Neural progenitor cell (in vitro differentiated cells): Measurements from ENCODE around the gene GSTO2. TPM values are rescaled to one million over a fixed set of nuclear protein-coding genes. Genes with fewer than 3 reads are reported as not detected.

Experiments
- DNase-seq: peaks from one replicate; pipeline ENCODE4 v3.0.0-alpha.2; 2016; ENCODE audit warnings: low spot score
- H2AFZ ChIP-seq: fragments of 200-600 bp; sonication (generic); replicated peaks from 2 replicates; pipeline ENCODE4 v1.6.1; 2016; ENCODE audit warnings: antibody characterized with exemption
- H3F3A ChIP-seq: fragments of 200-600 bp; sonication (generic); 2 replicates; pipeline ENCODE4 v1.6.1; 2016; ENCODE audit warnings: antibody characterized with exemption, low read depth
- H3K27ac ChIP-seq: fragments of 200-600 bp; sonication (generic); 2 replicates; pipeline ENCODE4 v1.5.1; 2016; ENCODE audit warnings: mild to moderate bottlenecking
- H3K27me3 ChIP-seq: fragments of 200-600 bp; sonication (generic); 2 replicates; pipeline ENCODE4 v1.6.1; 2016; ENCODE audit warnings: mild to moderate bottlenecking, moderate library complexity
- H3K36me3 ChIP-seq: fragments of 200-600 bp; sonication (generic); 2 replicates; pipeline ENCODE4 v1.5.1; 2016
- H3K4me1 ChIP-seq: fragments of 200-600 bp; sonication (generic); 2 replicates; pipeline ENCODE4 v1.6.1; 2016; ENCODE audit warnings: mixed run types
- H3K4me2 ChIP-seq: fragments of 200-600 bp; sonication (generic); 2 replicates; pipeline ENCODE4 v1.6.1; 2016
- H3K4me3 ChIP-seq: fragments of 200-600 bp; sonication (generic); 2 replicates; pipeline ENCODE4 v1.5.1; 2016
- H3K79me2 ChIP-seq: fragments of 200-600 bp; sonication (generic); 2 replicates; pipeline ENCODE4 v1.6.1; 2016; ENCODE audit warnings: low read depth
- H3K9ac ChIP-seq: fragments of 200-600 bp; sonication (generic); 2 replicates; pipeline ENCODE4 v1.6.1; 2016
- H3K9me3 ChIP-seq: fragments of 200-600 bp; sonication (generic); 2 replicates; pipeline ENCODE4 v1.5.1; 2016; ENCODE audit warnings: low read depth
- H4K20me1 ChIP-seq: fragments of 200-600 bp; sonication (generic); 2 replicates; pipeline ENCODE4 v1.6.1; 2016; ENCODE audit warnings: low read depth
- H3K27ac Mint-ChIP-seq: 3 replicates; pipeline ENCODE4 v1.8.0; 2021; ENCODE audit warnings: mixed read lengths
- H3K27me3 Mint-ChIP-seq: 2 replicates; pipeline ENCODE4 v1.8.0; 2022; ENCODE audit warnings: low read depth, mild to moderate bottlenecking, inconsistent platforms, moderate library complexity, mixed read lengths; ENCODE audit not compliant: insufficient read depth
- H3K36me3 Mint-ChIP-seq: 3 replicates; pipeline ENCODE4 v1.8.0; 2021; ENCODE audit warnings: mixed read lengths
- H3K4me1 Mint-ChIP-seq: 3 replicates; pipeline ENCODE4 v1.8.0; 2021; ENCODE audit warnings: mixed read lengths
- H3K4me3 Mint-ChIP-seq: 3 replicates; pipeline ENCODE4 v1.8.0; 2021; ENCODE audit warnings: mild to moderate bottlenecking, moderate library complexity, mixed read lengths
- H3K9me3 Mint-ChIP-seq: 3 replicates; pipeline ENCODE4 v1.8.0; 2020; ENCODE audit warnings: mixed read lengths
- CTCF ChIP-seq: fragments of 200-600 bp; sonication (generic); IDR thresholded peaks from 2 replicates; pipeline ENCODE4 v1.5.1; 2017; ENCODE audit warnings: antibody characterized with exemption, mild to moderate bottlenecking
- EZH2 ChIP-seq: fragments of 200-600 bp; sonication (generic); IDR thresholded peaks from 2 replicates; pipeline ENCODE4 v1.6.1; 2017; ENCODE audit warnings: antibody characterized with exemption, mild to moderate bottlenecking, moderate library complexity
- EZH2phosphoT487 ChIP-seq: fragments of 200-600 bp; sonication (generic); IDR thresholded peaks from 2 replicates; pipeline ENCODE4 v1.6.1; 2017; ENCODE audit warnings: antibody characterized with exemption
- total RNA-seq: library from RNA; depleted of rRNA; stranded (reverse); fragments of >200 nt; gene quantifications from 2 replicates; pipeline ENCODE4 v1.2.3, GENCODE V29; 2015; ENCODE audit warnings: low replicate concordance

Gene GSTO2
- total RNA-seq, 1 donor from 2014 or later = 4.9 TPM

- Histone ChIP-seq H3K36me3 (no peaks in the 10 kb centered on the region), H3K4me2 (no peak overlapping the region), H3K4me3 (no peak overlapping the region), H3K9ac (no peak overlapping the region), H3K27me3 (peaks cover 29% of the 10 kb centered on the region), H4K20me1 (peaks cover 11% of the 10 kb centered on the region), H3K27ac (no peak overlapping the region), H2AFZ (no peak overlapping the region), H3K4me1 (peaks cover 15% of the 10 kb centered on the region), H3F3A (peaks cover 15% of the 10 kb centered on the region), H3K79me2 (peaks cover 14% of the 10 kb centered on the region), H3K9me3 (no peaks in the 10 kb centered on the region)
- TF ChIP-seq CTCF (no peak), EZH2phosphoT487 (no peak), EZH2 (no peak)
- Mint-ChIP-seq H3K9me3 (no peaks in the 10 kb centered on the region), H3K27me3 (no peaks in the 10 kb centered on the region), H3K4me1 (peaks cover 21% of the 10 kb centered on the region), H3K27ac (no peak overlapping the region), H3K36me3 (peaks cover 8% of the 10 kb centered on the region), H3K4me3 (no peak overlapping the region)
- DNase-seq = no peak
These were observed 10.8 kb upstream of the GSTO2 start for GRCh38 chr10:104258209-104258608.

GRCh38 chr10:104259456-104259855 lies 9.5 kb upstream of the GSTO2 start:
- peaks cover 20% of the 10 kb centered on the region for H3K79me2 ChIP-seq
- no peaks in the 10 kb centered on the region for H3K36me3 ChIP-seq
- H3K9me3 ChIP-seq = no peaks in the 10 kb centered on the region
- H3K4me1 ChIP-seq = peaks cover 6% of the 10 kb centered on the region
- H4K20me1 ChIP-seq = peaks cover 11% of the 10 kb centered on the region
- Mint-ChIP-seq H3K9me3 (no peaks in the 10 kb centered on the region), H3K4me1 (peaks cover 12% of the 10 kb centered on the region), H3K36me3 (peaks cover 8% of the 10 kb centered on the region), H3K4me3 (no peak overlapping the region), H3K27me3 (no peaks in the 10 kb centered on the region), H3K27ac (no peak overlapping the region)
- no peak overlapping the region for H3K4me3 ChIP-seq
- H3F3A ChIP-seq = peaks cover 5% of the 10 kb centered on the region
- no peak overlapping the region for H2AFZ ChIP-seq
- no peak overlapping the region for H3K4me2 ChIP-seq
- TF ChIP-seq CTCF (no peak), EZH2phosphoT487 (no peak), EZH2 (no peak)
- H3K9ac ChIP-seq = no peak overlapping the region
- no peak overlapping the region for H3K27ac ChIP-seq
- no peak for DNase-seq
- H3K27me3 ChIP-seq = peaks cover 16% of the 10 kb centered on the region

GRCh38 chr10:104259999-104260774 lies 8.8 kb upstream of the GSTO2 start:
- Histone ChIP-seq H3K27me3 (peaks cover 10% of the 10 kb centered on the region), H3K4me3 (no peak overlapping the region), H3K4me2 (no peak overlapping the region), H3K79me2 (peaks cover 28% of the 10 kb centered on the region), H3K9me3 (no peaks in the 10 kb centered on the region), H2AFZ (no peak overlapping the region), H3K4me1 (peaks cover 6% of the 10 kb centered on the region), H3K9ac (no peak overlapping the region), H3F3A (peaks cover 5% of the 10 kb centered on the region), H4K20me1 (peaks cover 11% of the 10 kb centered on the region), H3K36me3 (no peaks in the 10 kb centered on the region), H3K27ac (no peak overlapping the region)
- no peaks in the 10 kb centered on the region for H3K9me3 Mint-ChIP-seq
- DNase-seq = no peak
- H3K4me1 Mint-ChIP-seq = peaks cover 11% of the 10 kb centered on the region
- no peak overlapping the region for H3K4me3 Mint-ChIP-seq
- H3K27me3 Mint-ChIP-seq = no peaks in the 10 kb centered on the region
- peaks cover 8% of the 10 kb centered on the region for H3K36me3 Mint-ChIP-seq
- TF ChIP-seq EZH2 (no peak), EZH2phosphoT487 (no peak), CTCF (no peak)
- H3K27ac Mint-ChIP-seq = no peak overlapping the region
